Sigmoid colon (tissue), 4 donors: Measurements from ENCODE around the gene RADIL.

Experiments
- EP300 ChIP-seq, 4 donors: sonication (generic); formaldehyde crosslinking; IDR thresholded peaks; one replicate each; pipeline ENCODE4 v1.6.1; 2017; ENCODE audit warnings: antibody characterized with exemption in 4 of 4
- POLR2A ChIP-seq, 2 donors: fragments of 450-650 bp; IDR thresholded peaks; one replicate each; pipeline ENCODE4 v1.6.1; 2016; ENCODE audit warnings: antibody characterized with exemption in 2 of 2, mild to moderate bottlenecking in 2 of 2, moderate library complexity in 2 of 2
- POLR2AphosphoS5 ChIP-seq, 4 donors: sonication (generic); formaldehyde crosslinking; IDR thresholded peaks; one replicate each; pipeline ENCODE4 v1.6.1; 2017; ENCODE audit warnings: antibody characterized with exemption in 4 of 4
- TF ChIP-seq, protein P1 (sequence below), 4 experiments: fragments of 450-650 bp in 3 of 4; fragments of 200-600 bp in 1 of 4; IDR thresholded peaks; one replicate each; pipeline ENCODE4 v1.5.1; 2016 to 2019; ENCODE audit warnings: antibody characterized with exemption in 4 of 4, mild to moderate bottlenecking in 3 of 4, moderate library complexity in 2 of 4

GRCh38 chr7:4809091-4809591, 74.4 kb downstream of the RADIL start:
- TF ChIP-seq, protein P1, sequence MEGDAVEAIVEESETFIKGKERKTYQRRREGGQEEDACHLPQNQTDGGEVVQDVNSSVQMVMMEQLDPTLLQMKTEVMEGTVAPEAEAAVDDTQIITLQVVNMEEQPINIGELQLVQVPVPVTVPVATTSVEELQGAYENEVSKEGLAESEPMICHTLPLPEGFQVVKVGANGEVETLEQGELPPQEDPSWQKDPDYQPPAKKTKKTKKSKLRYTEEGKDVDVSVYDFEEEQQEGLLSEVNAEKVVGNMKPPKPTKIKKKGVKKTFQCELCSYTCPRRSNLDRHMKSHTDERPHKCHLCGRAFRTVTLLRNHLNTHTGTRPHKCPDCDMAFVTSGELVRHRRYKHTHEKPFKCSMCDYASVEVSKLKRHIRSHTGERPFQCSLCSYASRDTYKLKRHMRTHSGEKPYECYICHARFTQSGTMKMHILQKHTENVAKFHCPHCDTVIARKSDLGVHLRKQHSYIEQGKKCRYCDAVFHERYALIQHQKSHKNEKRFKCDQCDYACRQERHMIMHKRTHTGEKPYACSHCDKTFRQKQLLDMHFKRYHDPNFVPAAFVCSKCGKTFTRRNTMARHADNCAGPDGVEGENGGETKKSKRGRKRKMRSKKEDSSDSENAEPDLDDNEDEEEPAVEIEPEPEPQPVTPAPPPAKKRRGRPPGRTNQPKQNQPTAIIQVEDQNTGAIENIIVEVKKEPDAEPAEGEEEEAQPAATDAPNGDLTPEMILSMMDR (IDR thresholded peaks at IDR 0.05), result no peak
- TF ChIP-seq POLR2A (IDR thresholded peaks at IDR 0.05) (no peak), EP300 (IDR thresholded peaks at IDR 0.05) (no peak), POLR2AphosphoS5 (IDR thresholded peaks at IDR 0.05) (no peak)
